ENCODE results near the gene RPP25.
A peak's percentile ranks its signal among the peaks of the same experiment; 100 is the strongest.

The RPP25 gene

GRCh38 chr15:74956648-74957475 is at the start of gene RPP25:
RPP25 (minus strand) TSS chr15:74956772; CDS start chr15:74956583, 189 bp downstream.
- ChIA-PET CTCF (interaction anchor here (0.7 to 4.4 kb wide), 12 partner anchors 9 to 635 kb away, joined by 3 to 33 read pairs (median 4); no protein-coding TSS in a partner anchor), POLR2A (interaction anchor here (0.9 kb wide), 1 partner anchor 180 kb away, joined by 4 read pairs; no protein-coding TSS in a partner anchor)
- DNase-seq (ENCODE audit: extremely low spot score): peak; percentile 88
- TF ChIP-seq CTCF (IDR thresholded peaks at IDR 0.05; ENCODE audit: control extremely low read depth, extremely low read depth, low read depth, missing control alignments): no peak

- DNase-seq (ENCODE audit: extremely low spot score): no peak
- no peak for TF ChIP-seq CTCF (IDR thresholded peaks at IDR 0.05; ENCODE audit: control extremely low read depth, extremely low read depth, low read depth, missing control alignments)
- ChIA-PET POLR2A (no interaction called here), CTCF (interaction anchor here (1.3 kb wide), 1 partner anchor 199 kb away, joined by 4 read pairs; the partner anchor contains the start of gene C15orf39)
Observed at GRCh38 chr15:75002398-75002797, 45.8 kb upstream of the RPP25 start.

- no peak for DNase-seq (ENCODE audit: extremely low spot score)
- ChIA-PET POLR2A (no interaction called here), CTCF (interaction anchor here (1.3 kb wide), 1 partner anchor 200 kb away, joined by 4 read pairs; the partner anchor contains the start of gene C15orf39)
- TF ChIP-seq CTCF (IDR thresholded peaks at IDR 0.05; ENCODE audit: control extremely low read depth, extremely low read depth, low read depth, missing control alignments): no peak
Observed at GRCh38 chr15:75001310-75001709, 44.7 kb upstream of the RPP25 start.

- no peak for TF ChIP-seq CTCF (IDR thresholded peaks at IDR 0.05; ENCODE audit: control extremely low read depth, extremely low read depth, low read depth, missing control alignments)
- CTCF ChIA-PET: no interaction called here
- POLR2A ChIA-PET: no interaction called here
- DNase-seq (ENCODE audit: extremely low spot score): no peak
Observed at GRCh38 chr15:74997543-74997942, 41.0 kb upstream of the RPP25 start.

GRCh38 chr15:74997141-74997540 is 40.6 kb upstream of the RPP25 start:
- no peak for TF ChIP-seq CTCF (IDR thresholded peaks at IDR 0.05; ENCODE audit: control extremely low read depth, extremely low read depth, low read depth, missing control alignments)
- ChIA-PET CTCF (no interaction called here), POLR2A (no interaction called here)
- DNase-seq (ENCODE audit: extremely low spot score): no peak

- POLR2A ChIA-PET: no interaction called here
- DNase-seq (ENCODE audit: extremely low spot score): no peak
- TF ChIP-seq CTCF (IDR thresholded peaks at IDR 0.05; ENCODE audit: control extremely low read depth, extremely low read depth, low read depth, missing control alignments): no peak
- CTCF ChIA-PET: interaction anchor here (1.0 to 2.0 kb wide), 7 partner anchors 12 to 364 kb away, joined by 3 to 7 read pairs (median 4); no protein-coding TSS in a partner anchor
Observed at GRCh38 chr15:74995779-74996765, 39.5 kb upstream of the RPP25 start.

All from GM10248 (cell line).